HG03457 (cell line): ENCODE data around the gene POLR2F.

Experiments used
- ATAC-seq: cut with Tn5 transposase; IDR thresholded peaks from one replicate; pipeline ENCODE4 v1.9.1; 2021; ENCODE audit warnings: moderate number of reproducible peaks; ENCODE audit not compliant: unreplicated experiment

The POLR2F gene

DNA sequence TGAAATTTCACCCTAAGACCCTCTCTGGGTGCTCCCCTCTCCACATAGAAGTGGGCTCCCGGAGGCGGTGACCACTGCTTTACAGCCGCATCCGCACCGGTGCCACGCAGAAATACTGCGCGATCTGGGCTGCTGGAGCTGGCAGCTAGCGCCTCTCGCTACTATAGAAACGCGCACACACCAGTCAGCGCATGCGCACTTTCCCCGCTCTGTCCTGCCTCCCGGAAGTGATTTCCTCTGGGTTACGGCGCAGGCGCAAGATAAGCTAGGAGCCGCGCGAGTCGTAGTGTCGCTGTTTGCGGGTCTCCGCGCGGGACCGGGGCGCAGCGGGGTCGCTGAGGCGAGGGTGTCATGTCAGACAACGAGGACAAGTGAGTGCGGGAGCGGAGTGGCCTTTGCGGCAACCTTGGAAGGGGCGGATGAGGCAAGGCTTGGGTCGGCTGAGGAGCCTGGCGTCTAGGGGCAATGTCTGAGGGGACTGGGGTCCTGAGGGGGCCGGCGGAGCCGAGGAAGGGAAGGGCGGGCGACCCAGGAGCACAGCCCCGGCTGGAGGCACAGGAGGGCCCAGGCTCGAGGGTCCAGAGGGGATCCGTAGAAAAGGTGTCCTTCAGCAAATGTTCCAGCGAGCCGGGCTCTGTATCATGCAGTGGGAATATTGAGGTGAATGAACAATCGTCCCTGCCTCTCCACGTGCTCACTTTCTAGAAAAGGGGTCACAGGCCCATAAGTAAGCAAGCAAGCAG lies at the start of gene POLR2F, which contains the start of gene C22orf23:
Gene POLR2F (plus strand): TSS at position 263 of the 743 bp plus-strand sequence. CDS start 89 bp downstream, at position 352.
Gene C22orf23 (minus strand): TSS at position 165 of the 743 bp plus-strand sequence. CDS start 452 bp downstream, outside the sequence.
- peak; percentile 61 for ATAC-seq

DNA sequence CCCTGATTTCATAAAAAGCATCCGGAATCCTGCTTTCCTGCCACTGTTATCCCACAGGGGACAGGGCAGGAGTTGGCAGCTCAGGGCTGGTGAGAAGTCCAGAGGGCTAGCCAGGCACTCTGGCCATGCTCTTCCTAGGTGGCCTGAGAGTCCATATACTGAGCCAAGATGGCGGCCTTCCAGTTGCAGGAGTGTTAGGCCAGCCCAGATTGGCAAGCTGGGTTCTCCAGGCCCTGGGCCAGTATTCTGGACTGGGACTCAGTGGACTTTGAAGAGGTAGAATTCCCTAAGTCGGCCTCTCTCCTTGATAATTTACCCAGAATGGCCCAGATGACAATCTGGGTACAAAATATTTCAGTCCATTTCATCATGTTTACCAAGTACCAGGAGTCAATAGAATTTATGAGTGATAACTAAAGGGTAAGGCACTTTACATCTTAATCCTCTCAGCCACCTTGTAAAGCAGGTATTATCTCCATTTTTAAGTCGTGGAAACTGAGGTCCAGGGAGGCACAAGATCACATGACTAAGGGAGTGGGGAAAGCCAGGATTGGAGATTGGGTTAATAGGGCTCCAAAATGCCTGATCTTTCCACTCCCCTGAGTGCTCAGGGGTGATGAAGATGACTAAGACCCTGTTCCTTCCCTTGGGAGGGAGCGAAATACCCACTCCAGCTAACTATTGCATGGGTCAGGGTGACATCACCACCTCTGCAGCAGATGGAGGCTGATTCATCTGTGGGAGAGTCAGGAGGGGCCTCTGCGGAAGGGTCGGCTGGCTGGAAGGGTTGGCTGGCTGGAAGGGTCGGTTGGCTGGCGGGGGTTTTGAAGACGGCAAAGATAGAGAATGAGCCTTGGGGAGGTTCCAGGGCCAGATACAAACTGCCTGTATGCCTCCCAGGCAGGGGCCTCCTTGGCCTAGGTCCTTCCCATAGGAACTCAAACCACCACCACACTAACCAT lies 48.6 kb upstream of the POLR2F start:
- ATAC-seq, result no peak

DNA sequence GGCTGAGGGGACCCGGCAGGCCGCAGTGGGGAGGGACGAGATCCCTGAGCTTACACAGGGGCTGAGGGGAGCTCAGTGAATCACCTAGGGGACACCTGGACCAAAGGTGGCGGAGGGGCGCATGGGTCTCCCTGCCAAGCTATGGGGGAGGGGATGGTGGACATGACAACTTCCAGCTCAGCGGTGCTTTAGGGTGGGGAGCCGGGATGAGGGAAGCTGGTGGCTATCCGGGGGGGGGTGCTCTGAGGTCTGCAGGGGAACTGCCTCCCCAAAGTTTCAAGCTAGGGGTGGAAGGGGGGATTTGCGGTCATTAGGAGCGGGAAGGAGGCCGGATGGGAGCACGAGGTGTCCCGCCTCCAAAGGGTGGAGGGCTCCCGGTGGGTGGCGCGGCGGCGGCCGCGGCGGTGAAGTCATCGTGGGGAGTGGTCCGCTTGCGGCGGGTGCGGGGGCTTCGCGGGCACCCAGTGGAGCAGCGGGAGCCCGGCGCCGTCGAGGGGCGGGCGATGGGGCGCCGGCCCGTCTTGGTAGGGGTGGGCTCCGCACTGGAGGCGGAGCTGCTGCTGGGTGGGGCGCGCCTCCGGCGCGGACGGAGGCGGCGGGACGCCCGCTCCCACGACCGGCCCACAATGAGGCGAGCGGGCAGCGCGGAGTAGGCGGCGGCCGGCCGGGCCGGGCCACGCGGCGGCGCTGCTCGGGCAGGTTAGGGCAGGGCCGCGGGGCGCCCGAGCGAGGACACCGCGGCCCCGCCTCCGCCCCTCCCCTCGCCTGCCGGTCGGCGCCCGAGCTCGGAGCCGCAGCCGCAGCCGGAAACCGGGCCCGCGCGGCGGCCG lies 47.8 kb upstream of the POLR2F start, which contains the start of gene MICALL1:
Gene MICALL1 (plus strand): TSS at position 764 of the 830 bp plus-strand sequence. CDS start 126 bp downstream, outside the sequence.
- peak; percentile 66 for ATAC-seq

DNA sequence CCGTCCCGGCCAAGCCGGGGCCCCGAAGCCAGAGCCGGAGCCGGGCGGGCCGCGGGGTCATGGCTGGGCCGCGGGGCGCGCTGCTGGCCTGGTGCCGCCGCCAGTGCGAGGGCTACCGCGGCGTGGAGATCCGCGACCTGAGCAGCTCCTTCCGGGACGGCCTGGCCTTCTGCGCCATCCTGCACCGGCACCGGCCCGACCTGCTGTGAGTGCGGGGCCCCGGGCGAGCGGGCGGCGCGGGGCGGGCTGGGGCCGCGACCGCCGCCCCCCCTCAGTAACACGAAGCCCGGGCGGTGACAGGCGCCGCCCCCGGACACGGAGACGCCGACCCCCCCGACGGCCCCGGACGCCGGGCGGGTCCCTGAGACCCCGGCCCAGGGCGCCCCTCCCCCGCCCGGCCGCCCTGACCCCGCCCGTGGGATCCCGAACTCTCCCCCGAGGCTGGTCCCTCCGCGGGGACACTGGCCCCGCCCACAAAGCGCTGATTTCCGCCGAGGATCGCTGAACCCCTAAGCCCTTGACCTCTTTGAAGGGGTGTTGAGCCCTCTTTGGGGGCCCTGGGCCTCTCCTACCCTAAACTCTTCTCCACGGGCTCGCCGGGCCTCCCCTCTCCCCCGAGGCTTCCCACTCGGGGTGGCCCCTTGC lies 47.0 kb upstream of the POLR2F start:
- peak; percentile 33 for ATAC-seq

DNA sequence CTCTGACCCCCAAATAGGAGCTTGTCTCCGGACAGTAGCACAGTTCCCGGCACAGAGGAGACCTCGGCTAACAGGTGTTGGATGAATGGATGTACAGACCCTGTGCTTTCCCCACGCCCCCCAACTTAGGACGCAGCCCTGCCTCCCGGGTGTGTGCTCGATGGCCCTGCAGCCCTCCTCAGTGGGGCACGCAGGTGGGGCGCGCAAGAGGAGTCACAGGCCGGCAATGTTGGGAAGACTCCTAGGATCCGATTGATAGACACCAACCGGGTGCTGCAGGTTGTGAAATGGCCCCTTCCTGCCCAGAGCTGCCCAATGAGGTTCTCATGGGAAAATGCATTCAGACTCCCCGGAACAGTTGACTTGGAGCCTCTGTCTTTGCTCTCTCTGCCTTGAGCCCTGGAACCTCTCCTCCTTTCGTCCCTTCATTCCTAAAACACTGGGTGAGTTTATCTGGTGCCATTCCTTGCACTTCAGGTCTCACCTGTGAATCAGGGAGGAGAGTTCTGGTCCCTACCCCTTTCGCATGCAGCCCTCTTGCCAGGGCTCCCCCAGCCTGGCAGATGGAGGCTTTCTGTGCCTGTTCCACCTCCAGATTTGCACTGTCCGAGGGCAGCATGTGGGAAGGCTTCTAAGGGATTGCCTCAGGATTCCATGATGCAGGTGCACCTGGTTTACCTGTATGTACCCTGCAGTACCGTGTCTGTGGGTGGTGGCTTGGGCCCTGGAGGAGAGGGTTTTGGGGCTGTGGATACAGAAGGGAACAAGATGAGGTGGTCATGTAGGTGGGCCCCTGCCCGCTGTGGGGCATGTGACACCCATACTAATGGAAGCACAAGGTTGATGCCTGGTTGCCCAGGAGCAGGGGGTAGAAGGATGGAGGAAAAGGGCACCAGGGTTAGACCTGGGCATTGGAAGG lies 46.2 kb upstream of the POLR2F start:
- ATAC-seq, result no peak

DNA sequence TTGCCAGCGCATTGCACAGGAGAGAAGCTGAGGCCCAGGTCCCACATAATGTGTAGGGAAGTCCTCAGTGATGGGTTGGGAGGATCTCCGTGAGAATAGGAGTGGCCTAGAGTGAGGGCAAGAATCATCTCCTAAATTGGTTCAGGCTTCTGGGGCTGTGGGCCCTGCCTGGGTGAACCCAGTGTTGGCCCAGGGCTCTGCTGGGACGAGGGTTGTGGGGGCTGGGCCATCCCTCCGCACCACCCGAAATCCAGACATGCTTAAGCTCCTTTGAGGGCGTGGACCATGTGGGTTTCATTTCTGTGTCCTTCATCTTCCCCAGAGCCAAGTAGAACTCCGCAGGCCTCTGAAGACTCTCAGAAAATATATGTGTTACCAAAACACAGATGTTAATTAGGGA lies 43.7 kb upstream of the POLR2F start:
- no peak for ATAC-seq

DNA sequence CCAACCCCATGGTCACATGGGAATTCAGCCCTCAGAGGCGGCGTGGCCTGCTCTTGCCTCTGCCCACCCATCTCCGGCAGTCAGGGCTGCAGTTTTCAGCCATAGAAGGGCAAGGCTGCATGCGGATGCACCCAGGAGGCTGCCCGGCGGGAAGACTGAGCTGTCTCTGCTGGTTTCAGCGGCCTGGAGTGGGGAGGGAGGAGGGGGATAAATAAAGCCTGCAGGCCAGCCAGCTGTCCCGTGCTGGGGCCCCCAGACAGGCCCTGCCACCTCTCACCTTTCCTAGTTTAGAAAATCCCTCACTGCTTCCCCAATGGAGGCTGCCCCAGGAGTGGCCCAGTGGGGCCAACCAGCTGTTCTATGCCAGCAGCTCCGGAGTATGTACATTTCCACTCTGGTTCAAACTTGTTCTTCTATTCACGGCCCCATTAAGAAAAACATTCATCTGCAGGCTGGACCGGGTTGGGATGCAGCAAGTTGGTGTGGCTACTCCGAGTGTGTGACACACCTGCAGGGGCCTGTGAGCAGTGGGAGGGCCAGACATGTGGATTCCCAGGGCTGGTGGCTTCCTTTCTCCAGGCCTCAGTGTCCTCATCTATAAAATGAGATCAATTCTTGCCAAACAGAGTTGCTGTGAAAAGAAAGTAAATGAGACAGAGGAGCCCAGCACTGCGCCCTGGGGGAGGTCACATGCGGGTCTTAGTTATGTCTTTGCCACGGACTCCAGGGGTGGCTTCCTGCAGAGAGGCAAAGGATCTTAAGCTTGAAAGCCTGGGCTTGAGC lies 42.4 kb upstream of the POLR2F start:
- no peak for ATAC-seq

DNA sequence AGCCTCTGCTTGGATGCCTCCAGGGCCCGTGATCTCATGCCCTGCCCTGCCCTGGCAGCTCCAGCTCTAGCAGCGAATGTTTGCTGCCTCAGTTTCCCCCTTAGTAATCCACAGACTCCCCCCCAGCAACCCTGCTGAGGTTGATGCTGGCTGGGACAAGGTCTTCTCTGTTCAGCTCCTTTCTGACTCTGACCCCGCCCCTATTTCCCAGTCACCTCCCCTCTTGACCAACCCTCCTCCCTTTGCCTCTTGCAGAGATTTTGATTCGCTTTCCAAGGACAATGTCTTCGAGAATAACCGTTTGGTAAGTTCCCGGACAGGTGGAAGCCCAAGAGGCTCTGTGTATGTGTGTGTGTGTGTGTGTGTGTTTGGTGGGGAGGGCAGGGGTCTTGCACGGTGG lies 41.8 kb upstream of the POLR2F start:
- ATAC-seq, result no peak

DNA sequence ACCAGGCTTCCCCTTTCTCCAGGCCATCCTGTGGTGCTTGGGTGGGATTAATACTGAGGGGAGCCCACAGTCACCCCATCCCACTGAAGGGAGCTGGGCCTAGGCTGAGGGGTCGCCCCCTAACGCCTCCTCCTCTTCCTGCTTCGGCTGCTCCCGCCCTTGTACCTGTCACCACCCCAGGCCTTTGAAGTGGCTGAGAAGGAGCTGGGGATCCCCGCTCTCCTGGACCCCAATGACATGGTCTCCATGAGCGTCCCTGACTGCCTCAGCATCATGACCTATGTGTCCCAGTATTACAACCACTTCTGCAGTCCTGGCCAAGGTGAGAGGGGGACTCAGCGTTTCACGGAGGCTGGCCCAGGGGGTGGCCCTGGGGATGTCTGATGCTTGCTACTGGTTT lies 41.3 kb upstream of the POLR2F start:
- ATAC-seq, result no peak

DNA sequence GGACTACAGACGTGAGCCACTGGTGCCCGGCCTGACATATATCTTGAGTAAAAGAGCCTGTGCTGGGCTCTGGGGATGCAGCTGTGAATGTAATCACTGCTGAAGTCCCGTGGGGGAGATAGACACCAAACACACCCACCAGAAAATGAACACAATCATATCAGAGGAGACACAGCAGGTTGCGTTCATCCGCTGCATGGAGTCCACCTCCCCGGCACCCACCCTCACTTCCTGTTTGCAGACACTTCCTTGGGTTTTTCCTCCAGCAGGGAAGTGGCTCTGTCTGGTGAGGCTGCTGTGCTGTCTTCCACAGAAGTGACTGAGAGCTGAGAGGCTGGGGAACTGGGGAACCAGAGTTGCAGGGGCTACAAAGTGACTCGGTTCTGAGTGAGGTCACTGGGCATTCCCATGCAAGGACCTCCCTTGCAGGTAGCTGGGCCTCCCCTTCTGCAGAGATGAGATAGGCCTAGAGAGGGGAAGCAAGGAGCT lies 40.2 kb upstream of the POLR2F start:
- ATAC-seq, result no peak

DNA sequence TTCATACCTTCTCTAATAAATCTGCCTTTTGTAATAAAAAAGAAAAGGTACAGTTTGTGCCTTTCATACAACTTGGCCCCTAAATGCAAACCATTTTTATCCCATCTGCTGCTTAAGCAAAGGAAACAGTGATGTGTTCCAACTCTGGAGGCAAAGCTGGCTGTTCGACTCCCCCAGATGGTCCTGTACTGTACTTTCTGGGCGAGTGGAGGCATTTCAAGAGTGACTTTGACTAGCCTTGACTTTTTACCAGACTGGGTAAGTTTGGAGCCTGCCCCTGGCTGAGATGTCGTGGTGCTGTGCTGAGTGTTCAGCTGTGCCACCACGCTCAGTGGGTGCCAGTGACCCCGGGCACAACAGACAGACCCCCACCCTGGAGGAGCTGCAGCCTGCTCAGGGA lies 37.2 kb upstream of the POLR2F start:
- ATAC-seq, result no peak

DNA sequence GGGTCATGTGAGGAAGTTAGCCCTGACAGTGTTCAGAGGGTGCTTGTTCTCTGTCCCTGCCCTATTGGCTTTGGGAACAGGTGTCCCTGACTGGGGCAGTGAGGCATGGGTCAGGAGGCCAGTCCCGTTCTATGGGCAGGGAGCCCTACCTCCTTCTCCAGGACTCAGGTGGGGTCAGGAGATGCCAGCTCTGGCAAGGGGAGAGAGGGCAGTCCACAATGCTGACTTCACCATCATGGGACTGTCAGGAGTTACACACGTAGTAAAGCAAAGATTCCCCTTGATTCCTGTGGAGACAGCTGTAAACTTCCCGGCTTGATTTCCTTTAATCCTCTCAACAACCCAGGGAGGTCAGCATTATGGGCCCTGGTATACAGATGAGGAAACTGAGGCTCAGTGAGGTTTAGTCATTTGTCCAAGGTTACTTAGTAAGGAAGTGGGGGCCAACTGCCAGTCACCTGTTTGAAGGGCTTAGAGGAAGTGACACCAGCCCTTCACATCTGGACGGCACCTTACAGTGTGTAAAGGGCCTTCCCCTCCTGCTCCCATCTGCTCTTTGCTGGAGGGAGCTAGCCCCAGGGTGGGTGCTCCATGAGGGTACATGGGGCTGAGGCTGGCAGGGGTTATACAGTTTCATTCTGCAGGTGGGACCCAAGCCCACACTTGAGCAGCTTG lies 35.5 kb upstream of the POLR2F start:
- no peak for ATAC-seq

DNA sequence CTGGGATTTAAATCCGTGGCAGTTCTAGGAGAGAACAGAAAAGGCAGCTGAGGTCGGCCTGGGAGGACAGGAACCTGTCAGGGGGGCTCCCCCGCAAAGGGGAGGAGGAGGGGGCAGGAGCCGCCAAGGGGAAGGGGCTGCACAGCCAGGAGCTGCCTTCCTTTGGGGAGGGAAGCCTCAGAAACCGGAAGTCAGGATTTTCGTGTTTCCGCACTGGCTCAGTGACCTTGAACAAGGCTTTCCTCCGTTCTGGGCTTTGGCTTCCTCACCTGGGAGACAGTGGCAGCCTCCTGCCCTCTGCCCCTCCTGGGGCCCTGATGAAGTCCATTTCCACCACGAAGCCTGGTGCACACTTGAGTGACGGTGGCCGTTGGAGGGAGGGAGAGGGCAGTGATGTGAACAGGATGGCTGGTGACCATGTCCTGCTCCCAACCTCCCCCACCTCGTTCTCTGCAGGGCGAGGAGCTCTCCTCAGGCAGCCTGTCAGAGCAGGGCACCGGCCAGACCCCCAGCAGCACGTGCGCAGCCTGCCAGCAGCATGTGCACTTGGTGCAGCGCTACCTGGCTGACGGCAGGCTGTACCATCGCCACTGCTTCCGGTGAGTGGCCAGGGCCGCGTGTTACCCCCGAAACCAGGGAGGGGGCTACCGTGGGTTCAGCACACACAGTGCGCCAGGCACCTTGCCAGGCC lies 34.8 kb upstream of the POLR2F start:
- no peak for ATAC-seq

DNA sequence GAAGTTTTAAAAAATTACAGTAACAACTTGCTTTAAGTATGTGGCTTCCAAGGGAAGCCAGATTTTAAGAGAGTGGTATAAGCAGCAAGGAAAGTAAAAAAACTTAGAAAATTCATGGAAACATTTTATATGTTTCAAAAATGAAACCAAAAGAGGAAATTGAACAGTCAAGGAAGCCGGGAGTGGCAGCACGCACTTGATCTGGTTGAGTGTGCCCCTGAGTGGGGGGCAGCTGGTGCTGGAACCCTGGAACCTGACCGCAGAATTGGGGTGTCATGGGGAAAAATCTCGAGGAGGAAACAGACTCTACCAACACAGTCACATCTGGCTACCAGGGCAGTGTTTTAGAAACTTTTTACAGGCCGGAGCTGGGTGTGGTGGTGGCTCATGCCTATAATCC lies 33.4 kb upstream of the POLR2F start:
- ATAC-seq, result no peak

DNA sequence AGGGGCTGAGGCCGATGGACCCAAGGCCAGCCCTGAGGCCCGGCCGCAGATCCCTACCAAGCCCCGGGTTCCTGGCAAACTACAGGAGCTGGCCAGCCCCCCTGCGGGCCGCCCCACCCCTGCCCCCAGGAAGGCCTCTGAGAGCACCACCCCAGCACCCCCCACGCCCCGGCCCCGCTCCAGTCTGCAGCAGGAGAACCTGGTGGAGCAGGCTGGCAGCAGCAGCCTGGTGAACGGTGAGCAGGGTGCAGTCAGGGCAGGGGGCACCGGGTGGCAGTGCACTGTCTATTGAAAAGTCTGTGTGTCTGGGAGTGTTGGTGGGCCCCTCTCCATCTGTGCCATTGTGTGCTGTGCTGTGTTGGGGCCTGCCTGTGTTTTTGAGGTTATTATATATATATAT lies 31.3 kb upstream of the POLR2F start:
- no peak for ATAC-seq

DNA sequence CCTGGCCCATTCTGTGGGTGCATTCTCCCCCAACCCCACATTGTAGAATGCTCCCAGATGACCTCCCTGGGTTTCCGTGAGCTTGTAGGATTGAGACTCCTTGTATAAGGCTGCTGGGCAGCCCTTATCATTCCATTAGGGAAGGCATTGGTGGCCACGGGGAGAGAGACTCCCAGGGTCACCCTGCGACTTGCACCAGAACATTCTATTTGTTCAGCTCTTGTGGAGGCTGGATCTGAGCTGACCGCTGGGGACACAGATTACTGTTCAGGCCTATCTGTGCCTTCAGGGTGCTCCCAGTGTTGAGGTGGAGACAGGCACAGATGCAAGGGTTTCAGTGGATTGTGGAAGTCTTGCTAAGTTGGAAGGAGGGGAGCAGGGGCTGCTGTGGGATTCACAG lies 29.6 kb upstream of the POLR2F start:
- ATAC-seq, result no peak

DNA sequence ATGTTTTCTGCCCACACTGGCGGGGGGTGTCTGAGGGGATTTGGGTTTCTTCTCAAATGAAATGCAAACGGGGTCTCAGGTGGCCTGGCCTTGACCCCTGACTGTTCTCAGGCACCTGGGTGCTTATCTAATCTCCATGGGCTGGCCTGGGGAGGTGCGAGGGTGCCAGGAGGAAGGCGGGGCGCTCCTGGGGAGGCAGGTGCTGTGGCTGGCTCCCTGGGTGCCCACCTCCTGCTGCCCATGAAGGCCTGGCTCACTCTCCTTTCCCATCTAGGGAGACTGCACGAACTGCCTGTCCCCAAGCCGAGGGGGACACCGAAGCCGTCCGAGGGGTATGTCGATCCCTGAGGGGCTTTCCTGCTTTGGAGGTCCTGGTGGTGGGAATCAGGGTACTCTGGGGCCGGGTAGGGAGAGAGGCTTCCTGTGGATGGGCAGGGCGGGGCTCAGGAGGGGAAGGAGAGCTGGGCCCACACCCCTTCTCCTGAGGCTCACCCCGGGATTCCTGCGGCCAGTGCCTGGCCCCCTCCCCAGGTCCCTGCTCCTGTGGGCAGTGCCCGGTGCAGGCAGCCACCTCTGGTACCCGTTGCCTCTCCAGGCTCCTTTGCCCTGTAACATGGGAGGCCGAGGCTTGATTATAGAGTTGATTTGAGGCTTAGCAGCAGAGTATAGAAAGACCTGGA lies 29.0 kb upstream of the POLR2F start:
- ATAC-seq, result no peak
